Lung (tissue), 12 donors: Measurements from ENCODE around the gene DCLK1. TPM values are rescaled to one million over a fixed set of nuclear protein-coding genes. Genes with fewer than 3 reads are reported as not detected.

Experiments
- ATAC-seq: fragments of 200-7000 bp; cut with Tn5 transposase; one replicate; pipeline ENCODE4 v1.9.1; 2020; ENCODE audit warnings: moderate number of reproducible peaks; ENCODE audit not compliant: insufficient read depth, low FRiP score
- DNase-seq, 3 donors: peaks; one replicate each; pipeline ENCODE4 v3.0.0-alpha.2; 2013 to 2017
- H3K27ac ChIP-seq, 2 donors: one replicate each; pipeline ENCODE4 v1.5.1; 2013; ENCODE audit warnings: mild to moderate bottlenecking in 2 of 2, moderate library complexity in 2 of 2, control low read depth in 1 of 2, inconsistent platforms in 1 of 2, low read depth in 1 of 2, low read length in 1 of 2
- H3K27me3 ChIP-seq, 3 donors: one replicate each; pipeline ENCODE4 v1.5.1; 2013; ENCODE audit warnings: low read length in 2 of 3; ENCODE audit not compliant: control insufficient read depth in 3 of 3, insufficient read depth in 3 of 3
- H3K36me3 ChIP-seq, 4 donors: one replicate each; pipeline ENCODE4 v1.5.1; 2013; ENCODE audit warnings: low read length in 4 of 4, mild to moderate bottlenecking in 1 of 4, moderate library complexity in 1 of 4; ENCODE audit not compliant: control insufficient read depth in 4 of 4, insufficient read depth in 4 of 4
- H3K4me1 ChIP-seq, 5 donors: one replicate each; pipeline ENCODE4 v1.5.1; 2013; ENCODE audit warnings: low read length in 5 of 5, mild to moderate bottlenecking in 2 of 5, moderate library complexity in 1 of 5; ENCODE audit not compliant: control insufficient read depth in 5 of 5, insufficient read depth in 5 of 5
- H3K4me3 ChIP-seq: one replicate; pipeline ENCODE4 v1.5.1; 2013; ENCODE audit warnings: mild to moderate bottlenecking, control low read depth, moderate library complexity
- H3K9ac ChIP-seq, 2 donors: one replicate each; pipeline ENCODE4 v1.5.1; 2013; ENCODE audit warnings: low read length in 2 of 2, control low read depth in 1 of 2; ENCODE audit not compliant: insufficient read depth in 1 of 2
- H3K9me3 ChIP-seq, 4 donors: one replicate each; pipeline ENCODE4 v1.5.1; 2013; ENCODE audit warnings: low read length in 3 of 4, mild to moderate bottlenecking in 1 of 4, moderate library complexity in 1 of 4; ENCODE audit not compliant: control insufficient read depth in 4 of 4, insufficient read depth in 3 of 4
- WGBS, 2 donors: extraction: QIAGEN DNeasy Blood & Tissue Kit; methylation state at CpG; one replicate each; pipeline ENCODE4 v1.1.7; 2013; 5-methylcytosine and 5-hydroxymethylcytosine counted together
- polyA plus RNA-seq, 2 donors: library from polyadenylated mRNA; stranded (reverse); fragments of 200-250 nt; gene quantifications; one replicate each; pipeline ENCODE4 v1.2.1, GENCODE V29; 2013
- total RNA-seq, 2 donors: library from RNA; depleted of rRNA in 1 of 2; stranded (reverse); fragments of >200 nt in 1 of 2; gene quantifications; one replicate each; pipeline ENCODE4 v1.2.1, GENCODE V29; 2014 to 2021
- TF ChIP-seq, protein P1 (sequence below): IDR thresholded peaks from 2 replicates; pipeline ENCODE4 v1.5.1; 2012; ENCODE audit warnings: mild to moderate bottlenecking; ENCODE audit errors: control extremely low read depth, extremely low read depth
- donor health status: control.
- donor health status: control.
- donor health status: Bipolar disorder and iron deficiency.
- donor health status: healthy.
- donor health status: DM: yes; HTN: yes; CAD: no.

DCLK1 gene
- total and polyA plus RNA-seq, 4 donors, result 1.2 to 23.5 (median 7.0) TPM

DNA sequence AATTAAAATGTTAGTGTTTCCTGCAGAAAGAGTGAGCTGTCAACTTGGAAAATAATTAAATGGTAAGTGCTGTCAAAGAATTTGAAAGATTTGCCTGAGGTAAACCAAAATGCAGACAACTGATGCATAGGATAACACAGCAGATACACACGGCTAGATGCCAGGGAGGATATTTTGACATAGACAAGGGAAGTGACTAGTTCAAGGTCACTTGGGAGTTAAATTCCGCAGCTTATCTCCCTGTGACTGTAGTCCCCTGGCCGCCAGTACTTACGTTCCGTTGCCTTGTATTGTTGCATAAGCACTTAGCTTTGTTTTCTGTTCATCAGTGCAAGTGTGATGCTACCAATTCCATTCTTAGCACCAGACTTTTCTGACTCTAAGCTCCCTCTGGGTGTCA, 407.4 kb downstream of the DCLK1 start:
- 30 to 41% methylated on average over 5 of the region's 5 CpGs for WGBS, 2 donors
- Histone ChIP-seq H3K9ac (no peak overlapping the region), H3K27me3 (no peaks in the 10 kb centered on the region), H3K4me1 (peaks cover 0 to 32% (median 4%) of the 10 kb centered on the region in 5 donors), H3K36me3 (no peaks in the 10 kb centered on the region), H3K27ac (peak overlapping the region in 1 of 2 donors; percentile 36), H3K9me3 (peaks cover 0 to 2% (median 0%) of the 10 kb centered on the region in 4 donors), H3K4me3 (no peak overlapping the region)
- ATAC-seq, result no peak
- TF ChIP-seq, protein P1, sequence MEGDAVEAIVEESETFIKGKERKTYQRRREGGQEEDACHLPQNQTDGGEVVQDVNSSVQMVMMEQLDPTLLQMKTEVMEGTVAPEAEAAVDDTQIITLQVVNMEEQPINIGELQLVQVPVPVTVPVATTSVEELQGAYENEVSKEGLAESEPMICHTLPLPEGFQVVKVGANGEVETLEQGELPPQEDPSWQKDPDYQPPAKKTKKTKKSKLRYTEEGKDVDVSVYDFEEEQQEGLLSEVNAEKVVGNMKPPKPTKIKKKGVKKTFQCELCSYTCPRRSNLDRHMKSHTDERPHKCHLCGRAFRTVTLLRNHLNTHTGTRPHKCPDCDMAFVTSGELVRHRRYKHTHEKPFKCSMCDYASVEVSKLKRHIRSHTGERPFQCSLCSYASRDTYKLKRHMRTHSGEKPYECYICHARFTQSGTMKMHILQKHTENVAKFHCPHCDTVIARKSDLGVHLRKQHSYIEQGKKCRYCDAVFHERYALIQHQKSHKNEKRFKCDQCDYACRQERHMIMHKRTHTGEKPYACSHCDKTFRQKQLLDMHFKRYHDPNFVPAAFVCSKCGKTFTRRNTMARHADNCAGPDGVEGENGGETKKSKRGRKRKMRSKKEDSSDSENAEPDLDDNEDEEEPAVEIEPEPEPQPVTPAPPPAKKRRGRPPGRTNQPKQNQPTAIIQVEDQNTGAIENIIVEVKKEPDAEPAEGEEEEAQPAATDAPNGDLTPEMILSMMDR, result no peak
- DNase-seq, result no peak

DNA sequence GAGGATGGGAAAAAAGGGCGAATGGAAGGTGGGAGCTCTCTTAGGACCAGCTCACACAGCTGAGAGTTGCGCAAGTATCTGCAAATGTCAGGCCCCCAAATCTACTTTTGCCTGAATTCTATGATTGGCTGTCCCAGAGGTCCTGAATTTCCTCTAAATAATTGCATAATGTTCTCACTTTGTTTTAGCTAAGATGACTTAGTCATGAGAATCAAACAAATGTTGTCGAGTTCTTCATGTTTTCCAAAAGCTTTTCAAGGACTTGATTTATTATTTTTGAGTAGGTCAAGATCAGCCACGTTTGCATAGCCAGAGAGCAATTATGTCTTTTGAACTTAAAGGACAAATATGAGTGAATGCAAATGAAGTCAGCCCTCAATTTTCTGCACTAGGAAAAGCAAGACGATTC, 408.1 kb downstream of the DCLK1 start:
- peak overlapping the region in 1 of 2 donors; percentile 36 for H3K27ac ChIP-seq
- TF ChIP-seq, protein P1, result no peak
- no peak overlapping the region for H3K9ac ChIP-seq
- 37 to 46% methylated on average over 5 of the region's 5 CpGs for WGBS, 2 donors
- peak; percentile 12 for ATAC-seq
- peaks cover 0 to 32% (median 5%) of the 10 kb centered on the region in 5 donors for H3K4me1 ChIP-seq
- peak in 1 of 3 donors; percentile 49 for DNase-seq
- no peak overlapping the region for H3K4me3 ChIP-seq
- H3K9me3 ChIP-seq, result peaks cover 0 to 2% (median 0%) of the 10 kb centered on the region in 4 donors
- no peaks in the 10 kb centered on the region for H3K27me3 ChIP-seq
- H3K36me3 ChIP-seq, result no peaks in the 10 kb centered on the region

DNA sequence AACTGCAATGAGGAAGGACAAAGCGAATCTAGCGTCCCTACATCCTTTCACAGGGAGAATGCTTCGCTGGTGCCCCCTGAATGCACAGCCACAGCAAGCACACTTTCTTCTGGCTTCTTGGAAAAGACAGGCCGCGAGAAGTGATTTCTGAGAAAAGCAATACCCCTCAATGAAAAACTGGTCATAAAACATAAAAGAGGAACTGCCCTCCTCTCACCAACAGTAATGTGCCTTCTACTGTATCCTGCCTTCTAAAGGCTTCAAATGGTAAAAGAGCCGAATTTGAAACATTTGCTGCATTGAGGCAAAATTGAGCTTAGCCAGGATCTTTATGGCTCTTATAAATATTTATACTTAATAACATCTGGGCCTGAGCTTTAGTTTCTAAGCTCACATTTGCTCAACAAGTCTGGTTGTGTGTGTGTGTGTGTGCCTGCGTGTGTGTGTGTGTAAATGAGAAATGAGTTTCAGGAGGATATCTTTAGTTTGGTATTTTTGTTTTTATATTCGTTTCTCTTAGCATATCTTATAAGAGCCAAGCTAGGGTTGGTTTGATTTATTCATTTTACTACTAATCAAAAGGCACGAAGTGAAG, 408.6 kb downstream of the DCLK1 start:
- ATAC-seq (no peak), DNase-seq (peak in 2 of 3 donors; percentile 57 to 65)
- H3K27me3 ChIP-seq, result no peaks in the 10 kb centered on the region
- H3K9me3 ChIP-seq, result peaks cover 0 to 2% (median 0%) of the 10 kb centered on the region in 4 donors
- no peak overlapping the region for H3K9ac ChIP-seq
- 32 to 43% methylated on average over 9 of the region's 9 CpGs for WGBS, 2 donors
- TF ChIP-seq, protein P1, result no peak
- H3K4me3 ChIP-seq, result no peak overlapping the region
- H3K36me3 ChIP-seq, result no peaks in the 10 kb centered on the region
- H3K4me1 ChIP-seq, result peaks cover 0 to 32% (median 5%) of the 10 kb centered on the region in 5 donors
- no peak overlapping the region for H3K27ac ChIP-seq
